Right hindlimb (tissue), 1 donor: ENCODE measurements around the gene PDZRN3.
A peak's percentile ranks its signal among the peaks of the same experiment; 100 is the strongest.

Experiments
- DNase-seq: peaks from one replicate; pipeline ENCODE4 v3.0.0-alpha.2; 2018

Gene PDZRN3

GRCh38 chr3:73511571-73512525, 112.9 kb downstream of the PDZRN3 start:
- DNase-seq, result peak; percentile 60

GRCh38 chr3:73510784-73511183, 114.0 kb downstream of the PDZRN3 start:
- DNase-seq, result no peak

- no peak for DNase-seq
Measured at GRCh38 chr3:73510334-73510733, 114.4 kb downstream of the PDZRN3 start.

- DNase-seq, result no peak
Measured at GRCh38 chr3:73509816-73510215, 114.9 kb downstream of the PDZRN3 start.

GRCh38 chr3:73509066-73509465, 115.7 kb downstream of the PDZRN3 start:
- no peak for DNase-seq

- no peak for DNase-seq
Measured at GRCh38 chr3:73508330-73508954, 116.3 kb downstream of the PDZRN3 start.

- no peak for DNase-seq
Measured at GRCh38 chr3:73504852-73505251, 119.9 kb downstream of the PDZRN3 start.

DNA sequence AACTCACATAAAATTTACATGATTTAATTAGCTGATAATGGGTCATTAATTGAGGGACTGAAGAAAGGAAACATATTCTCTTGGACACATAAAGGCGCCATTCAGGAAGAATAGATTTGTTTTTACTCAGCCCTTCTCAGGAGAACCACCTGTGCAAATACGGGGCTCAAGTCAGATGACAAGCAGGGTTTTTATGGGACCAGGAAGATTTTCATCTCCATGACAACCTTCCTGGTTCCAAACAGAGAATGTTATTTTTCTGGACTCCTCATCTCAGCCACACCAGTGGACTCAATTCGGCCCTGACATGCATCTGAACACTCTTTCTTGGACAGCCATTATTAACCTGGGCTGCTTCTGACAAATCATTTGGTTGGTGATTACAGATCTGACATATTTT, 120.5 kb downstream of the PDZRN3 start:
- DNase-seq, result no peak

DNA sequence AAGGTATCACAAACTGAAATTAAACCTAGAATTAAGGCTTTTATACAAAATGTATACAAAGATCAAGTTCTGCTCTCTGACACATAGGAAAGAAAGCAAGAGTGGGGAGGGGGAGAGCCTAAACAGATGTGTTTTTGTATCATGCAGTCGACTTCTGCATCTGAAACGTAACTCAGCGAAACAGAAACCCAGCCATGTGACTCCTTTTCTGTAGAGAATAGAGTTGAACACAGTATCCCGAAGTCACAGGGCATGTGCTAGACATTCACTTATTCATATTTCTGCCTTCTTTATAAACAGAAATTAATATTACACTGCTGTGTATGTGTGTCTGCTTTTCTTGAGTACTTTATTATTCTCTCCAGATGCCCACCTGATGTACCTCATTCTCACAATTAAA, 121.0 kb downstream of the PDZRN3 start:
- DNase-seq, result no peak

- peak; percentile 80 for DNase-seq
Measured at GRCh38 chr3:73502609-73503583, 121.8 kb downstream of the PDZRN3 start.

DNA sequence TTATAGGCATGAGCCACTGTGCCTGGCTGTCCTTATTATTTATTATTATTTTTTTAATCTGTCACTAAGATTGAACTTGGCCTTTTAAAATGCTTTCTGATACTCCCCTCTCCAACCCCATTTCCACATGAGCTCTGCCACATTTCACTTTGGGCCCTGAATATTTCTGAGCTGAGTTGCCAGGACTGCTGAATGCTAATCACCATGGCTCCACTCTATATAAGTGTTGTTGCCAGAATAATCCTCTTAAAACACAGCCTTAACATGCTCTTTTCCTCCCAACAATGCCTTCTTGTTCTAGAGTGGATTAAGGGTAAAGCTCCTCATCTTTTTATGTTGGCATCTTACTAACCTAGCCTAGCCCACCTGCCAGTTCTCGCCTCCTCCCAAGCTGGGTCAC, 124.4 kb downstream of the PDZRN3 start:
- DNase-seq, result no peak

GRCh38 chr3:73499787-73500186, 125.0 kb downstream of the PDZRN3 start:
- DNase-seq, result no peak

DNA sequence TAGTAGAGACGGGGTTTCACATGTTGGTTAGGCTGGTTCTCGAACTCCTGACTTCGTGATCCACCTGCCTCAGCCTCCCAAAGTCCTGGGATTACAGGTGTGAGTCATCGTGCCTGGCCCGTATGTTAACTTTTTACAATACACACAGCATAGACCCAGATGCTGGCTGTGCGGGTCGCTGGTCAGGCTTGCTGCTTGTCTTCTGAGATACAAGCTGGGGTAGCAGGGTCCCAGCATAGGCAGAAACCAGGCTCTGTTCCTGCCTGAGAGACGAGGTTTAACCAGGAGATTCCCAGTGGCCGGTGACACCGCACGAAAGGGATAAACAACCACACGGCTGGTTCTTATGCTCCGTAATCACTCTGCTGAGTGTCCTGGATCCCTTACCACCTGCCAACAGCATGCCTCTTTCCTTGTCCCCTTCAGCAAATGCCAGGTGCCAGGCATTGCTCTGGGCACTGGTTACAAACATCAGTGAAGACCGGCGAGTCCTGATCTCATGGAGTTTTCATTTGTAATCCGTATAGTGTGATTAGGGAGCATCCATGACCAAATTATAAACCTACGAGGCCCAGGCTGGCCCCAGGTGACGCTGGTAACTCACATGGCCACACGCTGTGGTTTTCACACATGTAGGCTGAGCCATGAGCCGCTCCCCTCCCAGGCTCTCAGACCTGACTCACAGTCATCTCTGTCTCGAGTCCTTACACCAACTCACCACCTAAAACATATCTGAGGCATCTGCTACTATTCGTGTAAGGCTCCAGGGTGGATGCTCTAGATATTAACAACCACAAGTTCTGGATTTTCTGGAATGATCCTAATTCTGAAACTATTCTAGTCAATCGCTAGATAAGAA, 125.7 kb downstream of the PDZRN3 start:
- no peak for DNase-seq

- DNase-seq, result no peak
Measured at GRCh38 chr3:73497646-73498406, 126.9 kb downstream of the PDZRN3 start.

DNA sequence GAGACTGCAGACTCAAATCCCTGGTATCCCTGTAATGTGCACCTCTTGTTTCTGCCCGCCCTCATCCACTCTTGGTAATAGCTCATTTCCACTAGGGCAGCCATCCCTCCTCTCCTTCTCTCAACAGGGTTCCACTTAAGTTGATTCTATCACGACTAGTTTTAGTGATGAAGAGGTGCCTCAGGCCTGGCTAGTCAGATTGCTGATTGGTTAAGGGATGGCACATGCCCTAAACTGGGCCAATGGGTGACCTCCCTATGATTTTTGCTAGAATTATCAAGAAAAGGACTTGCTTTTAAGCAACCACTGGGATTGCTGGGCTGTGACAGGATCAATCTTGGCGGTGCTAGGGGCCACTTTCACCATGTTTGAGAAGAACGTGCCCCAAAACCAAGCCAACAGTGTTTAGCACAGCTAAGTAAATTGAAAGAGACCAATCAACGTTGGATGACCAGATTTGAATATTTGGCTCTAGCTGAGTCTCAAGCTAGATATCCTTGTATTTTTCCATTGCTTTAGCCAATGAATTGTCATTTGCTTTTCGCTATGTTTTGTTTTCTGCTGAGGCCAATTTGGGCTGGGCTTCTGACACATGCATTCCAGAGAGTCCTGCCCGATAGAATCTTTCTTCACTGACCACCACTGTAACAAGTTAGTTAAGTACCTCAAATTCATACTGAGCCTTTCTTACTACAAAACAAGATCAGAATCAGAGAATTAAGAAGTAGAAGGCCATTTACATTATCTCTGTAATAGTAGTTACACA, 131.0 kb downstream of the PDZRN3 start:
- DNase-seq, result no peak

GRCh38 chr3:73492186-73492585, 132.6 kb downstream of the PDZRN3 start:
- DNase-seq, result no peak

- DNase-seq, result no peak
Measured at GRCh38 chr3:73491287-73491662, 133.5 kb downstream of the PDZRN3 start.

GRCh38 chr3:73490453-73491286, 134.1 kb downstream of the PDZRN3 start:
- DNase-seq, result peak; percentile 52

GRCh38 chr3:73485877-73486330, 138.8 kb downstream of the PDZRN3 start:
- no peak for DNase-seq
